Activated CD4-positive, alpha-beta T cell treated with anti-CD3 and anti-CD28 coated beads, Interleukin-10, Interleukin-2, amounts not matched to agents 100 ng/mL and 50 ng/mL, durations not matched to agents 16 hours and 8 hours (primary cell): ENCODE results near the gene NCBP2L.

ENCODE experiments used
- DNase-seq: peaks from one replicate; pipeline ENCODE4 v3.0.0-alpha.2; 2020

The NCBP2L gene

GRCh38 chrX:107777536-107777832 is at the start of gene NCBP2L:
Gene NCBP2L (plus strand): TSS chrX:107777733. CDS start chrX:107794221, 16,488 bp downstream.
- DNase-seq, result no peak

GRCh38 chrX:107728371-107729099 is 49.0 kb upstream of the NCBP2L start:
- no peak for DNase-seq

- no peak for DNase-seq
Measured at GRCh38 chrX:107729558-107730297, 47.8 kb upstream of the NCBP2L start.

- DNase-seq, result no peak
Measured at GRCh38 chrX:107730298-107730655, 47.3 kb upstream of the NCBP2L start.

- DNase-seq, result no peak
Measured at GRCh38 chrX:107730991-107731766, 46.4 kb upstream of the NCBP2L start.

- DNase-seq, result no peak
Measured at GRCh38 chrX:107731831-107732502, 45.6 kb upstream of the NCBP2L start.

GRCh38 chrX:107733686-107734085 is 43.8 kb upstream of the NCBP2L start:
- no peak for DNase-seq

- DNase-seq, result no peak
Measured at GRCh38 chrX:107734646-107735045, 42.9 kb upstream of the NCBP2L start.

GRCh38 chrX:107736781-107737531 is 40.6 kb upstream of the NCBP2L start:
- no peak for DNase-seq

GRCh38 chrX:107738272-107738671 is 39.3 kb upstream of the NCBP2L start:
- DNase-seq, result no peak

- no peak for DNase-seq
Measured at GRCh38 chrX:107738768-107739167, 38.8 kb upstream of the NCBP2L start.

- no peak for DNase-seq
Measured at GRCh38 chrX:107739541-107739940, 38.0 kb upstream of the NCBP2L start.

- DNase-seq, result no peak
Measured at GRCh38 chrX:107741404-107741790, 36.1 kb upstream of the NCBP2L start.

- no peak for DNase-seq
Measured at GRCh38 chrX:107742700-107743191, 34.8 kb upstream of the NCBP2L start.

GRCh38 chrX:107743995-107744394 is 33.5 kb upstream of the NCBP2L start:
- no peak for DNase-seq

- DNase-seq, result no peak
Measured at GRCh38 chrX:107744868-107745267, 32.7 kb upstream of the NCBP2L start.

- DNase-seq, result no peak
Measured at GRCh38 chrX:107747596-107748161, 29.9 kb upstream of the NCBP2L start.

- DNase-seq, result no peak
Measured at GRCh38 chrX:107748506-107748905, 29.0 kb upstream of the NCBP2L start.

GRCh38 chrX:107750263-107750662 is 27.3 kb upstream of the NCBP2L start:
- DNase-seq, result no peak

GRCh38 chrX:107750861-107751445 is 26.6 kb upstream of the NCBP2L start:
- DNase-seq, result no peak

GRCh38 chrX:107752043-107752442 is 25.5 kb upstream of the NCBP2L start:
- no peak for DNase-seq

GRCh38 chrX:107752714-107753113 is 24.8 kb upstream of the NCBP2L start:
- DNase-seq, result no peak
